K562 (cell line): ENCODE results near the gene RPL22. TPM values are rescaled to one million over a fixed set of nuclear protein-coding genes. Genes with fewer than 3 reads are reported as not detected.
A peak's percentile ranks its signal among the peaks of the same experiment; 100 is the strongest.

Experiments used
- ATAC-seq: fragments of 200-7000 bp; cut with Tn5 transposase; 3 replicates; pipeline ENCODE4 v1.9.1; 2020; ENCODE audit warnings: moderate library complexity
- BruUV-seq: library from RNA; stranded (reverse); fragments of 400-500 nt; replicated peaks from 2 replicates; lab custom pipeline; 2021; lab: Mats Ljungman, UMichigan
- CTCF ChIA-PET: fragments of 300-600 bp; formaldehyde crosslinking; extraction: SDS; loops from one replicate; lab custom pipeline; 2021; ENCODE audit warnings: low intra/inter-chr PET ratio; lab: Yijun Ruan, JAX
- POLR2A ChIA-PET: fragments of 300-600, 350-650 bp; sonication (Branson Sonifier 250); formaldehyde crosslinking; extraction: SDS; loops from one replicate; lab custom pipeline; 2021; ENCODE audit warnings: antibody characterized with exemption, inconsistent platforms; lab: Yijun Ruan, JAX
- DNase-seq, 4 experiments: peaks; one replicate each; pipeline versions ENCODE4 v3.0.0 to v3.0.0-alpha.2; 2011 to 2018; ENCODE audit warnings: low spot score in 3 of 4, mixed read lengths in 3 of 4; ENCODE audit errors: extremely low read depth in 1 of 4
- FAIRE-seq: peaks from 2 replicates; lab custom pipeline; 2011; peaks lifted over from hg19 to GRCh38; lab: Jason Lieb, UNC
- H2AFZ ChIP-seq: 2 replicates; pipeline ENCODE4 v1.6.0; 2011; ENCODE audit warnings: low read depth, low read length, control low read depth, inconsistent platforms
- H3K27ac ChIP-seq: fragments of 200-600 bp; 3 replicates; pipeline ENCODE4 v1.8.0; 2011; ENCODE audit warnings: low read depth, mild to moderate bottlenecking, control low read depth, inconsistent platforms, low read length, moderate library complexity, mixed read lengths; ENCODE audit errors: extremely low read depth
- H3K27me3 ChIP-seq, 2 experiments: fragments of 300-600 bp in 1 of 2; 2 replicates in 1 of 2; 3 replicates in 1 of 2; pipeline versions ENCODE4 v1.6.0 to v1.8.0; 2011; ENCODE audit warnings: inconsistent platforms in 2 of 2, low read length in 2 of 2, mild to moderate bottlenecking in 1 of 2, mixed read lengths in 1 of 2, moderate library complexity in 1 of 2; ENCODE audit not compliant: control insufficient read depth in 2 of 2, insufficient read depth in 2 of 2
- H3K36me3 ChIP-seq: fragments of 300-600 bp; 3 replicates; pipeline ENCODE4 v1.8.0; 2011; ENCODE audit warnings: mild to moderate bottlenecking, low read length, inconsistent platforms; ENCODE audit not compliant: control insufficient read depth, insufficient read depth
- H3K4me1 ChIP-seq, 2 experiments: fragments of 200-600 bp in 1 of 2; replicated peaks in 1 of 2; 2 replicates in 1 of 2; 3 replicates in 1 of 2; pipeline versions ENCODE4 v1.5.1 to v1.8.0; 2011; ENCODE audit warnings: inconsistent platforms in 2 of 2, low read length in 2 of 2, mild to moderate bottlenecking in 1 of 2, mixed read lengths in 1 of 2, moderate library complexity in 1 of 2; ENCODE audit not compliant: control insufficient read depth in 2 of 2, insufficient read depth in 2 of 2
- H3K4me2 ChIP-seq: 2 replicates; pipeline ENCODE4 v1.6.1; 2011; ENCODE audit warnings: low read length, control low read depth, inconsistent platforms, mixed read lengths; ENCODE audit not compliant: insufficient read depth
- H3K4me3 ChIP-seq: fragments of 200-600 bp; sonication (generic), shearing (Covaris generic); 2 replicates; pipeline ENCODE4 v1.5.1; 2016; ENCODE audit warnings: control low read depth, inconsistent platforms
- H3K79me2 ChIP-seq: fragments of 200-600 bp; 3 replicates; pipeline ENCODE4 v1.8.0; 2011; ENCODE audit warnings: low read length, inconsistent platforms; ENCODE audit not compliant: control insufficient read depth, insufficient read depth
- H3K9ac ChIP-seq, 2 experiments: 2 replicates each; pipeline versions ENCODE4 v1.6.0 to v1.6.1; 2011; ENCODE audit warnings: low read depth in 2 of 2, low read length in 2 of 2, control low read depth in 1 of 2, inconsistent platforms in 1 of 2, mild to moderate bottlenecking in 1 of 2, mixed read lengths in 1 of 2; ENCODE audit not compliant: insufficient read depth in 1 of 2
- H3K9me1 ChIP-seq: one replicate; pipeline ENCODE4 v1.6.0; 2011; ENCODE audit warnings: inconsistent platforms, mild to moderate bottlenecking, low read length, moderate library complexity; ENCODE audit not compliant: control insufficient read depth, insufficient read depth
- H3K9me3 ChIP-seq: replicated peaks from 2 replicates; pipeline ENCODE4 v1.5.1; 2011; ENCODE audit warnings: low read depth, low read length, inconsistent platforms; ENCODE audit not compliant: control insufficient read depth, insufficient read depth
- H4K20me1 ChIP-seq: replicated peaks from 2 replicates; pipeline ENCODE4 v1.6.1; 2011; ENCODE audit warnings: low read length, inconsistent platforms, mixed read lengths; ENCODE audit not compliant: control insufficient read depth, insufficient read depth
- CEBPB ChIP-seq: fragments of 450-650 bp; IDR thresholded peaks from 2 replicates; pipeline ENCODE4 v1.6.1; 2016; ENCODE audit warnings: missing genetic modification characterization, missing compliant biosample characterization
- CEBPG ChIP-seq, 3 experiments: fragments of 200-800 bp in 1 of 3; sonication (Bioruptor generic) in 1 of 3; sonication (generic) in 1 of 3; formaldehyde crosslinking in 1 of 3; IDR thresholded peaks in 2 of 3; conservative IDR thresholded peaks in 1 of 3; 2 replicates each; pipeline versions ENCODE4 v1.6.1 to v1.8.0; 2016 to 2022; ENCODE audit warnings: missing compliant biosample characterization in 2 of 3, missing genetic modification characterization in 2 of 3, mild to moderate bottlenecking in 1 of 3, missing genetic modification reagents in 1 of 3
- E2F6 ChIP-seq, 2 experiments: IDR thresholded peaks; 2 replicates each; pipeline ENCODE4 v1.6.1; 2011; ENCODE audit warnings: borderline replicate concordance in 1 of 2, control low read depth in 1 of 2, low read depth in 1 of 2, low read length in 1 of 2, mild to moderate bottlenecking in 1 of 2, mixed read lengths in 1 of 2, moderate library complexity in 1 of 2; ENCODE audit not compliant: insufficient read depth in 1 of 2, insufficient read length in 1 of 2, poor library complexity in 1 of 2, severe bottlenecking in 1 of 2; ENCODE audit errors: extremely low read depth in 1 of 2
- FOXA3 ChIP-seq, 2 experiments: fragments of 450-650 bp in 1 of 2; sonication (generic) in 1 of 2; formaldehyde crosslinking; IDR thresholded peaks in 1 of 2; conservative IDR thresholded peaks in 1 of 2; 2 replicates each; pipeline versions ENCODE4 v1.4.0 to v1.8.0; 2020 to 2022; ENCODE audit warnings: mild to moderate bottlenecking in 2 of 2, missing genetic modification reagents in 1 of 2
- HBP1 ChIP-seq: fragments of 450-650 bp; formaldehyde crosslinking; IDR thresholded peaks from 2 replicates; pipeline ENCODE4 v1.4.0; 2022; ENCODE audit warnings: missing genetic modification characterization
- HDAC2 ChIP-seq: fragments of 450-650 bp; IDR thresholded peaks from 2 replicates; pipeline ENCODE4 v1.6.1; 2016; ENCODE audit warnings: mild to moderate bottlenecking
- KDM1A ChIP-seq, 2 experiments: fragments of 450-650 bp; IDR thresholded peaks; 2 replicates each; pipeline ENCODE4 v1.6.1; 2016; ENCODE audit warnings: mild to moderate bottlenecking in 2 of 2
- MAFF ChIP-seq: IDR thresholded peaks from 2 replicates; pipeline ENCODE4 v1.6.1; 2012; ENCODE audit warnings: low read length, improper control_type of control experiment
- MAFG ChIP-seq: fragments of 450-650 bp; conservative IDR thresholded peaks from 2 replicates; pipeline ENCODE4 v1.6.1; 2016; ENCODE audit warnings: missing genetic modification characterization, missing compliant biosample characterization
- NFE2 ChIP-seq: IDR thresholded peaks from 2 replicates; pipeline ENCODE4 v1.6.1; 2014; ENCODE audit warnings: antibody characterized with exemption, low read depth
- PHF21A ChIP-seq: fragments of 450-650 bp; IDR thresholded peaks from 2 replicates; pipeline ENCODE4 v1.6.1; 2017; ENCODE audit warnings: low read depth, borderline replicate concordance
- PPARD ChIP-seq: fragments of 250-450 bp; sonication (Bioruptor Pico); IDR thresholded peaks from 2 replicates; pipeline ENCODE4 v1.8.0; 2022; ENCODE audit warnings: inconsistent platforms, mild to moderate bottlenecking, moderate library complexity
- U2AF1 ChIP-seq: fragments of 200-400 bp; formaldehyde crosslinking; optimal IDR thresholded peaks from 2 replicates; pipeline ENCODE3; 2017; ENCODE audit warnings: mild to moderate bottlenecking, low read depth, low read length, moderate library complexity
- ZNF316 ChIP-seq: fragments of 450-650 bp; IDR thresholded peaks from 2 replicates; pipeline ENCODE4 v1.6.1; 2016
- WGBS: fragments of 100-300 bp; shearing (Covaris generic); methylation state at CpG from one replicate; pipeline ENCODE4 v1.1.6; 2016; ENCODE audit warnings: low coverage, mixed read lengths; ENCODE audit not compliant: insufficient coverage; ENCODE audit errors: missing lambda C conversion rate; 5-methylcytosine and 5-hydroxymethylcytosine counted together
- in situ Hi-C: fragments of 300-500 bp; cut with MboI; formaldehyde crosslinking; loops from 4 replicates; pipeline ENCODE4 v1.15.0; 2018; ENCODE audit warnings: inconsistent platforms, mixed read lengths
- intact Hi-C: fragments of 100-400 bp; cut with micrococcal nuclease; formaldehyde crosslinking; loops from 2 replicates; pipeline ENCODE4 v1.14.2; 2022
- polyA plus RNA-seq, 8 experiments: library from polyadenylated mRNA; depleted of rRNA in 4 of 8; stranded (reverse) in 5 of 8; unstranded in 3 of 8; fragments of >200 nt; fragmentation: Nextera tagmentation in 2 of 8; fragmentation: Illumina TruSeq in 1 of 8; extraction: Ambion mirVana in 2 of 8; extraction: Trizol in 1 of 8; gene quantifications; 2 replicates each; pipeline versions ENCODE4 v1.2.1 to v1.2.3, GENCODE V29; 2011 to 2014; ENCODE audit warnings: inconsistent platforms in 1 of 8, missing spikeins in 1 of 8
- total RNA-seq, 7 experiments: library from RNA; depleted of rRNA in 6 of 7; stranded (reverse); fragments of >200 nt in 6 of 7; fragmentation: Illumina TruSeq in 2 of 7; extraction: Trizol in 2 of 7; gene quantifications; 2 replicates each; pipeline versions ENCODE4 v1.2.1 to v1.2.3, GENCODE V29; 2011 to 2021; ENCODE audit warnings: low replicate concordance in 1 of 7

RPL22 gene
- total and polyA plus RNA-seq, 9 of the 15 experiments (the other 6 are each of a cell fraction or from before 2014, with no cell fraction given), result 467 to 1,165 (median 607) TPM

GRCh38 chr1:6239950-6240768 is 40.8 kb upstream of the RPL22 start:
- FAIRE-seq (peak; percentile 54), DNase-seq (no peak), ATAC-seq (no peak)
- WGBS, result 30% methylated on average over 17 of the region's 17 CpGs
- intact Hi-C loops (no loop called here), in situ Hi-C loops (no loop called here)
- Histone ChIP-seq H3K4me2 (no peak overlapping the region), H3K9ac (no peak overlapping the region), H3K9me1 (no peaks in the 10 kb centered on the region), H3K27me3 (peaks cover 35 to 47% of the 10 kb centered on the region in 2 experiments), H3K9me3 (no peaks in the 10 kb centered on the region), H4K20me1 (peaks cover 6% of the 10 kb centered on the region; the same call in 1 of the 2 replicates), H3K27ac (no peak overlapping the region), H2AFZ (no peak overlapping the region), H3K36me3 (no peaks in the 10 kb centered on the region), H3K79me2 (peaks cover 6% of the 10 kb centered on the region), H3K4me3 (no peak overlapping the region), H3K4me1 (peaks cover 0 to 41% of the 10 kb centered on the region in 2 experiments; a peak in 3 of 5 replicates)
- CTCF ChIA-PET, result interaction anchor here (0.6 kb wide), 1 partner anchor 135 kb away, joined by 3 read pairs; no protein-coding TSS in a partner anchor
- no TSS peak for BruUV-seq
- POLR2A ChIA-PET, result interaction anchor here (0.5 to 1.2 kb wide), 6 partner anchors 10 to 92 kb away, joined by 3 to 5 read pairs (median 4); no protein-coding TSS in a partner anchor
- TF ChIP-seq PPARD, result no peak
- TF ChIP-seq FOXA3 (CRISPR knock-in tag; conservative IDR thresholded peaks at IDR 0.05 in 1 of 2, IDR thresholded peaks at IDR 0.05 in 1 of 2), result no peak
- peak; percentile 19; the same call in 1 of the 2 replicates for TF ChIP-seq CEBPG (CRISPR knock-in tag; IDR thresholded peaks at IDR 0.05)
- TF ChIP-seq CEBPG (tag; conservative IDR thresholded peaks at IDR 0.05 in 1 of 2, IDR thresholded peaks at IDR 0.05 in 1 of 2), result peak in 1 of 2 experiments; percentile 66; a peak in 2 of 4 replicates
- no peak for TF ChIP-seq HBP1 (CRISPR knock-in tag)
- peak; percentile 87 for TF ChIP-seq KDM1A (IDR thresholded peaks at IDR 0.05)
- TF ChIP-seq HDAC2, result peak; percentile 42; the same call in 1 of the 2 replicates
- TF ChIP-seq MAFF, result 0 out of 2 replicates have a peak, but pooled peaks have one; percentile 26
- peak; percentile 76 for TF ChIP-seq NFE2
- TF ChIP-seq PHF21A, result peak; percentile 97
- peak; percentile 54 for TF ChIP-seq ZNF316
- peak; percentile 49 for TF ChIP-seq MAFG
- no peak for TF ChIP-seq U2AF1
- TF ChIP-seq E2F6 (IDR thresholded peaks at IDR 0.05; ENCODE audit: borderline replicate concordance in 1 of 2, extremely low read depth in 1 of 2, insufficient read depth in 1 of 2, insufficient read length in 1 of 2, low read depth in 1 of 2, low read length in 1 of 2, poor library complexity in 1 of 2, severe bottlenecking in 1 of 2), result no peak
- peak; percentile 73 for TF ChIP-seq CEBPB
